ENCODE data around the gene CKLF.
"Not testable (repeated sequence)": the region's sequence is repeated elsewhere in the genome, so short reads cannot be mapped to it uniquely, and the experiment has no call there.

CKLF gene

DNA sequence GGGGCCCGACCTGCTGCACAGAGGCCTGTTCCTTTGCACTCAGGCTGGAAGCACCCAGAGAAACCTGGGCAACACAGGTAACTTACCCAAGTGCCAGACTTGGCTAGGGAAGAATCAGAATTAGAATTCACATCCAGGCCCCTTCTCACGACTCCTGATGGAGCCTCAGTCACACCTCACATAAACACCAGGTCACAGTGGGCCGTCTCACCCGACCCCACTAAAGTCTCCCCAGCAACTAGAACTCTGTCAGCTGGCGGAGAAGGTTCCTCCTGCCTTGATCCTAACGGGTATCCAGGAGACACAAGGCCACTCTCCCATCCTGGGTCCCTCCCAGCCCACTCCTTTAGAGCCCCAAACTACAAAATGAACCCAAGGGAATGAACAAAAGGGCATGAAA lies 8.8 kb upstream of the CKLF start:
- no peak for DNase-seq (ENCODE audit: low read depth)

GRCh38 chr16:66544016-66544757 lies 8.2 kb upstream of the CKLF start:
- DNase-seq (ENCODE audit: low read depth), result no peak

DNA sequence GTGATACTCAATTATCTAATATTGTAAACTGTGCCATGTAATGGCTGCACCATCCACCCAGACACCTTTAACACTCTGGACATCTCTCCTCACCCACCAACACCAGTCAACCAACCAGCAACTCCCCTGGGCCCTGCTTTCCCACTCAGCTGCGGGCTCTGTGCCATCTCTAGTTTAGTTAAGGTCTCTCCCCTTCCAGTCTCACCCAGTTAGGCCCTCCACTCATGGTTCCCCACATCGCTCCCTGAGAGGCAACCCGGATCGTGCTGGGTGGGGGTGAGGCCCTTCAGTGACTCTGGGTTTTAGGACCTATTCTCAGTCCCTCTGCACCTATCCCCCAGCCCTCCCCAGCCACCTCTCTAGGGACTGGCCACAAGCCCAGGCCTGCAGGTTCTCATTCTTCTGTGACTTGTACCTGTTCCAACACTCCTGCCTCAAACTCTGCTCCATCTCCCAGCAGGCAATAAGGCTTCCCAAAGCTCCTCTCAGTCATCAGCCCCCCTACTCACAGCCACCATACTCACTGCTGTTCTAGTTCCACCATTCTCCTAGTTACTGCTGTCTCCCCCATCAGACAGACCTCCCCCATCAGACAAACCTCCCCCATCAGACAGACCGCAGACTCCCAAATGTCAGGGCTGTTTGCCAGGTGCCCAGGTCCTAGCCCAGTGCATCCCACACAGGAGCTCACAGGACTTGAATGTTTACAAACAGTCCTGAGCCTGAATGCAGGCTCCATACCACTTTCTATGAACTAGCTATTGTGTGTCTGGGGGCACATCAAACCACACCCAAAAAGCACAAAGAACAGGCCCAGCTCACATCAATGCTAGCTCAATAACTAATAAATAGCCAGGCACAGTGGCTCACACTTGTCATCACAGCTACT lies 5.0 kb upstream of the CKLF start:
- DNase-seq (ENCODE audit: low read depth), result no peak

- DNase-seq (ENCODE audit: low read depth), result no peak
These were observed 4.3 kb upstream of the CKLF start for GRCh38 chr16:66548068-66548467.

DNA sequence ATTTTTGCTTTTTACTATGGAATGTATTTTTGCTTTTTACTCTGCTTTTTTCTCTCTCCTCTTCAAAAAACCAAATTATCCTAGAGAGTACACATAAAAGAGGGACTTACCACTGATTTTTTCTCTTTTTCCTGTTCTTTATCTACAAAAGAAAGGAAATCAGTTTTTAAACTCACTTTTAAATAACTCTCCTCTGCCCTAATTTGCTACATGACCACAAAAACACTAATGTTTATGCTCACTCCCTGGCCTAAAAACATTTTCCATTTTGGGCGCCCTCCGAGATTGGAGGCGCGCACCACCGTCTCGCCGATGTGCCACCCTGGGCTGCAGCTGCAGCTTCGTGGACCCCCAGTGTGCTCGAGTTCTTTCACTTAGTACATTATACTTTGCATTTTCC lies 3.5 kb upstream of the CKLF start:
- no peak for DNase-seq (ENCODE audit: low read depth)

- peak; percentile 45 for DNase-seq (ENCODE audit: low read depth)
These were observed 2.9 kb upstream of the CKLF start, which contains the start of gene TK2 for GRCh38 chr16:66549284-66550131. TK2 (minus strand) TSS chr16:66550122; CDS start chr16:66550061, 61 bp downstream.

DNA sequence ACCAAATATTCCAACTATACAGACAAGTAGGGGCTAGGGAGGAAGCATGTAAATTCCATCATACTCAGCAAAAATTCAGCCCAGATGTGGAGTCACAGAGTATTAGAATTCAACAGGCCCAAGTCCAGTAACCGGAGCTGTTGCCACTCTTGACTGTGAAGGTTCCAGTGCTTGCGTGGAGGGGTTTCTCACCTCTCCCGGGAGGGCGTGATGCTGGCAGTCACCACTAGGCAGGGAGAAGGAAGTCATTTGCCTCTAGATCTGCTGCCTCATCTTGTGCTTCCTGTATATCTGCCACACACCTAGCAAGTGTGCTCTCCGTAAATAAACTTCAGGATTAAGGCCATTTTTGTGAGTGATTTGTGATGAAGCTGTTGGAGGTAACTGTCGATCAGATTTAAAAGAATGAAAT lies 1.0 kb upstream of the CKLF start:
- no peak for DNase-seq (ENCODE audit: low read depth)

- DNase-seq (ENCODE audit: low read depth), result no peak
These were observed 539 bp upstream of the CKLF start for GRCh38 chr16:66551788-66552285.

DNA sequence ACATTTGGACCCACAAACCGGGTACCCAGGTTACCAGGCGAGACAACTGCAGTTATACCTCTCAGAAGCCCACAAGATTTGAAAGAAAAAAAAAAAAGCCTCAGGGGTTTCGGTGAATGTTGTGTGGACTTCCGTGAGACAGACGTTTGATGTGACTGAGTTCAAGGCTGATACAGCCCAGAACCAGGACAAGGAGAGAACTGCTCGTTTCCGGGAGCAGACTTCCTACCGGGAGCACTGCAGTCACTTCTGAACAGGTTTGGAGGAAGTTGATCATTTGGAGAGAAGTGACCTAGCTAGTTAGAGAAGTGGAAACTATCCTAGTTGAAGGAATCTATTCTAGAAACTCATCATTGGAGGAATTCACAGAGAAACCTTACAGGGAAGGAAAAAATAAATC lies 847 bp downstream of the CKLF start:
- DNase-seq (ENCODE audit: low read depth), result no peak

GRCh38 chr16:66554021-66554420 lies 1.6 kb downstream of the CKLF start:
- no peak for DNase-seq (ENCODE audit: low read depth)

DNA sequence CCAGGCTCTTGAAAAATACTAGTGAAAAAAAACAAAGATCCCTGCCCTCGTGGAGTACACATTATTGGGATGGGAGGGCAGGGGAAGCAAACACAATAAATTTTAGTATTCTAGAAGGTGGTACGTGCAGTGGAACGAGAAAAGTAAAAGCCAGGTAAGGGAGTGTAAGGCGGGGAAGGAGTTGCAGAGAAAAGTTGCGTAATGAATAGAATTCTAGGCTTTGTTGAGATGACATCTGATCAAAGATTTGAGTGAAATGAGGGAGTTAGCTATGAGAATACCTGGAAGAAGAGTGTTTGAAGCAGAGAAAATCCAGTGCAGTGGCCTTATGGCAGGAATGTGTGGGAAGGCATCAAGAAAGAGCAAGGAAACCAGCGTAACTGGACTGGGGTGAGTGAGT lies 2.1 kb downstream of the CKLF start:
- DNase-seq (ENCODE audit: low read depth), result no peak

DNA sequence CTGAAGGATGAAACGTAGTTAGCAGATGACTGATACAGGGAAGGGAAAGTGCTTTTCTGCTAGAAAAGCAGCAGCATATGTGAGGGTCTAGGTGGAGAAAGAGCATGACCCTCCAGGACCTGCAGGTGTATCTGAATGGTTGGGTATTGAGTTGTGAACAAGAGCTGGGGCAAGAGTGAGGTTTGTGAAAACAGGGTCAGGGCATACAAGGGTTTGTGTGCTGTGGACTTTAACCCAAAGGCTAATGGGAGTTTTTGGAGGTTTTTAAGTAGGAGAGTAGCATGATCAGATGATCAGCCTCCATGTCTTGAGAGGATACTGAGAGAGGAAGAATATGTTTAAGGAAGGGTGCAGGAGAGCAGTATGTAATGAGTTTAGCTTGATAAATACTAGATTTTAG lies 7.7 kb downstream of the CKLF start:
- DNase-seq (ENCODE audit: low read depth), result no peak

- no peak for DNase-seq (ENCODE audit: low read depth)
These were observed 9.2 kb downstream of the CKLF start for GRCh38 chr16:66561381-66562080.

GRCh38 chr16:66562409-66562808 lies 10.0 kb downstream of the CKLF start:
- DNase-seq (ENCODE audit: low read depth), result no peak

DNA sequence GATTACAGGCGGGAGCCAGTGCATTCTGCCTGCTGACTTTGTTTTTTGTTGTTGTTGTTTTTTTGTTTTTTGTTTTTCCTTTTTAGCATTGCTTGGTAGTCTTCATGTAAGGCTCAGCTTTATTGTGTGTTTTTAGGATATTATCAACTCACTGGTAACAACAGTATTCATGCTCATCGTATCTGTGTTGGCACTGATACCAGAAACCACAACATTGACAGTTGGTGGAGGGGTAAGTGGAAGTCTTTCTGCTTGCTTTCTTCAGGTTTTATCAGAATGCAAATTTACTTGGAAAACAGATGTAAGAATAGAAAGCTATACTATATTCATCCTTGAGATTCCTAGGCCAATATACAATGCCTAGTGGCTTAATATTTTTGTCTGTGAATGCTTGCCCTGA lies 10.6 kb downstream of the CKLF start:
- DNase-seq (ENCODE audit: low read depth), result no peak

GRCh38 chr16:66563574-66564334 lies 11.4 kb downstream of the CKLF start:
- no peak for DNase-seq (ENCODE audit: low read depth)

DNA sequence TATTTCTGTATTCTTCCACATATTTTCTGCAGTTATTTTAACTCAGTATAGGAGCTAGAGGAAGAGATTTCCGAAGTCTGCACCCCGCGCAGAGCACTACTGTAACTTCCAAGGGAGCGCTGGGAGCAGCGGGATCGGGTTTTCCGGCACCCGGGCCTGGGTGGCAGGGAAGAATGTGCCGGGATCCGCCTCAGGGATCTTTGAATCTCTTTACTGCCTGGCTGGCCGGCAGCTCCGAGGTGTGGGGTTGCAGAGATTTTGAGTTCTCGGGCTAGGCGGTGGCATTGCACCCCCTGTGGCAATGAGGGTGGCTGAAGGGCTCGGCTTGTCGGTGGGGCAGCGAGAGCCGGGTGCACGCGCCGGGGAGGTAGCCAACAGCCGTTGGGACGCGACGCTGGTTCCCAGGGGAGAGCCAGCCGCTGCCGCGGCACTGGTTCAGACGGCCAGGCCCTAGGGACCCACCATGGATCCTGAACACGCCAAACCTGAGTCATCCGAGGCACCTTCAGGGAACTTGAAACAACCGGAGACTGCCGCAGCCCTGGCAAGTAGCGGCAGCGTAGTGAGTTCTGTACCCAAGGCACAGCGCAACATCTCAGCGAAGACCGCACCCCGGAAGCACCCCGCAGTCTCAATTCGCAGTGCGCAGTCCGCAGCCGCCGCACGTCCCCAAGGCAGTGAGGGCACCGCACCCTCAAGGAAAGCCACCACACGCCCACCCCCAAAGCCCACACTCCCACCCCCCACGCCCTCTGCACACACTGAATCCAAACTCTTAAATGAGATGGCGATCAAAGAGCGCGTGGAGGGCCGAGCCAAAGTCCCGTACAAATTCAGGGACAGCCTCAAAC lies 13.9 kb downstream of the CKLF start, which contains the start of gene CMTM1:
Gene CMTM1, plus strand, starts transcription at position 389 of the 851 bp plus-strand sequence. Its CDS starts 75 bp downstream, at position 464.
- DNase-seq (ENCODE audit: low read depth), result no peak

- not testable (repeated sequence) for DNase-seq (ENCODE audit: low read depth)
These were observed 14.9 kb downstream of the CKLF start for GRCh38 chr16:66567270-66567669.

GRCh38 chr16:66568355-66568754 lies 16.0 kb downstream of the CKLF start:
- no peak for DNase-seq (ENCODE audit: low read depth)

GRCh38 chr16:66569131-66569530 lies 16.8 kb downstream of the CKLF start:
- no peak for DNase-seq (ENCODE audit: low read depth)
